PFSK-1 (cell line): ENCODE results near the gene RAD51B.

ENCODE experiments used
- POLR2AphosphoS5 ChIP-seq: IDR thresholded peaks from 2 replicates; pipeline ENCODE4 v1.6.1; 2012; ENCODE audit warnings: low read depth, mild to moderate bottlenecking, control low read depth, low read length, moderate library complexity
- TAF1 ChIP-seq: IDR thresholded peaks from 2 replicates; pipeline ENCODE4 v1.6.1; 2012; ENCODE audit warnings: low read length, control low read depth, borderline replicate concordance; ENCODE audit not compliant: insufficient read depth
- TF ChIP-seq, protein P1 (sequence below), 2 experiments: IDR thresholded peaks; 2 replicates each; pipeline versions ENCODE4 v1.6.1 to v1.8.0; 2011 to 2012; ENCODE audit warnings: low read depth in 2 of 2, low read length in 2 of 2, control low read depth in 1 of 2, inconsistent platforms in 1 of 2, mild to moderate bottlenecking in 1 of 2, moderate library complexity in 1 of 2; ENCODE audit not compliant: insufficient read depth in 1 of 2

DNA sequence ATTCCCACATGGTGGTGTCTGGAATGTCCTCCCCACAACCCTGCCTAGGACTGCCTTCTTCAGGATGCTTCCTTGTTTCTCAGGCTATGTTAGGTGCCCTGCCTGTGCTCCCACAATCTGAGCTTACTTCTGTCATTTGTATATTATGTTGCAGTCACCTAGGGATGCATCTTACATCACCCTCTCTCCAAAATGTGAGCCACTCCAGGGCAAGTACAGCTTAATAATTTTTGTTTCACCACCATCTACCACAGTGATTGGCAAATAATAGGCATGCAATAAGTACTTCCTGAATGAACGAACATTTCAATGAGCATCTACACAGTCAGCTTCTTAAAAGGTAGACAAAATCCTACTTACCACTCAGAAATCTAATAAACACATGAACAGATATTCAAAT, 40.8 kb upstream of the RAD51B start:
- TF ChIP-seq, protein P1, sequence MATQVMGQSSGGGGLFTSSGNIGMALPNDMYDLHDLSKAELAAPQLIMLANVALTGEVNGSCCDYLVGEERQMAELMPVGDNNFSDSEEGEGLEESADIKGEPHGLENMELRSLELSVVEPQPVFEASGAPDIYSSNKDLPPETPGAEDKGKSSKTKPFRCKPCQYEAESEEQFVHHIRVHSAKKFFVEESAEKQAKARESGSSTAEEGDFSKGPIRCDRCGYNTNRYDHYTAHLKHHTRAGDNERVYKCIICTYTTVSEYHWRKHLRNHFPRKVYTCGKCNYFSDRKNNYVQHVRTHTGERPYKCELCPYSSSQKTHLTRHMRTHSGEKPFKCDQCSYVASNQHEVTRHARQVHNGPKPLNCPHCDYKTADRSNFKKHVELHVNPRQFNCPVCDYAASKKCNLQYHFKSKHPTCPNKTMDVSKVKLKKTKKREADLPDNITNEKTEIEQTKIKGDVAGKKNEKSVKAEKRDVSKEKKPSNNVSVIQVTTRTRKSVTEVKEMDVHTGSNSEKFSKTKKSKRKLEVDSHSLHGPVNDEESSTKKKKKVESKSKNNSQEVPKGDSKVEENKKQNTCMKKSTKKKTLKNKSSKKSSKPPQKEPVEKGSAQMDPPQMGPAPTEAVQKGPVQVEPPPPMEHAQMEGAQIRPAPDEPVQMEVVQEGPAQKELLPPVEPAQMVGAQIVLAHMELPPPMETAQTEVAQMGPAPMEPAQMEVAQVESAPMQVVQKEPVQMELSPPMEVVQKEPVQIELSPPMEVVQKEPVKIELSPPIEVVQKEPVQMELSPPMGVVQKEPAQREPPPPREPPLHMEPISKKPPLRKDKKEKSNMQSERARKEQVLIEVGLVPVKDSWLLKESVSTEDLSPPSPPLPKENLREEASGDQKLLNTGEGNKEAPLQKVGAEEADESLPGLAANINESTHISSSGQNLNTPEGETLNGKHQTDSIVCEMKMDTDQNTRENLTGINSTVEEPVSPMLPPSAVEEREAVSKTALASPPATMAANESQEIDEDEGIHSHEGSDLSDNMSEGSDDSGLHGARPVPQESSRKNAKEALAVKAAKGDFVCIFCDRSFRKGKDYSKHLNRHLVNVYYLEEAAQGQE (IDR thresholded peaks at IDR 0.05; ENCODE audit: insufficient read depth in 1 of 2, low read depth in 2 of 2, low read length in 2 of 2), result no peak
- TF ChIP-seq POLR2AphosphoS5, result no peak
- TF ChIP-seq TAF1, result no peak
